Measurements from ENCODE around the gene PBX4. TPM values are rescaled to one million over a fixed set of nuclear protein-coding genes. Genes with fewer than 3 reads are reported as not detected.

The PBX4 gene
- total and polyA plus RNA-seq, 2 of the 8 experiments (the other 6 are each of a cell fraction or from before 2014, with no cell fraction given): 3.4 to 3.8 TPM

DNA sequence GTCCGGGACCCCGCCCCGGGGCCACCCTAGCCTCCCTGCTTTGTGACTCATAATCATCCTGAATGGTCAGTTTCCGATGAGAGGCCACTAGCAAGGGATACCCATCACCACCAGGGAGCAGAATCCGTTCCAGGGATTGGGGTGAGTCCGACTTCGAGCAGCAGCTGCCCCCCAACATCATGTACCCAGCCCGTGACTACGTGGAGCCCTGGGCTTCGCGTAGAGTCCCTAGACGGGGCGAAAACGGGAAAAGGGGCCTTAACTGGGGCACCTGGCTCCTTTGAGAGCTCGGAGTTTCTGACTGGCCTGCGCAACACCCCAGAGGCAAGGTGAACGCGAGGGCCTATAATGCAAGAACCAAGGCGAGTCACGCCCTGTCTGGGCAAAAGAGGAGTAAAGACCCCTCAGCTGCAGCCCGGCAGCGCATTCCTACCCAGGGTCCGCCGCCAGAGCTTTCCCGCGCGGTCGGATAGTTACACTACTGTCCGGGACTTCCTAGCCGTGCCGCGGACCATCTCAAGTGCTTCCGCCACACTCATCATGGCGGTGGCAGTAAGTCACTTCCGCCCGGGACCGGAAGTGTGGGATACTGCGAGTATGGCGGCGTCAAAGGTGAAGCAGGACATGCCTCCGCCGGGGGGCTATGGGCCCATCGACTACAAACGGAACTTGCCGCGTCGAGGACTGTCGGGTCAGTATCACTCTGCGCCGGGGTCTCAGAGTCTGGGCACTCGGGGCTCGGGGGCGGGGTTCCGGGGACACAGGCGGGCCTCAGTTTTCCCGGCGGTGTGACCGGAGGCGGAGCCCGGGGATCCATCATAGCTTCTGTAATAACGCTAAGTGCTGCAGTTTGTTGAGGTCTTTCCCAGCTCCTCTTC, 102.6 kb downstream of the PBX4 start, which contains the start of gene NDUFA13 (continued):
- TF ChIP-seq SUZ12 (IDR thresholded peaks at IDR 0.05; ENCODE audit: low read length) (no peak), RXRA (IDR thresholded peaks at IDR 0.05; ENCODE audit: insufficient read depth, low read depth, low read length) (no peak), CBX5 (IDR thresholded peaks at IDR 0.05; ENCODE audit: low read depth, low read length) (no peak), CHD2 (IDR thresholded peaks at IDR 0.05; ENCODE audit: low read length) (peak; percentile 44; the same call in 1 of the 2 replicates), SRF (IDR thresholded peaks at IDR 0.05; ENCODE audit: low read depth, low read length) (no peak), KDM5A (IDR thresholded peaks at IDR 0.05; ENCODE audit: low read length) (0 out of 2 replicates have a peak, but pooled peaks have one; percentile 54), CEBPB (IDR thresholded peaks at IDR 0.05; ENCODE audit: low read depth, low read length) (no peak), RAD21 (IDR thresholded peaks at IDR 0.05 in 1 of 2, conservative IDR thresholded peaks at IDR 0.05 in 1 of 2; ENCODE audit: low read depth in 2 of 2, low read length in 2 of 2) (no peak), HDAC2 (IDR thresholded peaks at IDR 0.05; ENCODE audit: borderline replicate concordance in 1 of 2, low read depth in 2 of 2, low read length in 2 of 2) (no peak)
